Measurements from ENCODE around the gene PFDN1.

The PFDN1 gene

DNA sequence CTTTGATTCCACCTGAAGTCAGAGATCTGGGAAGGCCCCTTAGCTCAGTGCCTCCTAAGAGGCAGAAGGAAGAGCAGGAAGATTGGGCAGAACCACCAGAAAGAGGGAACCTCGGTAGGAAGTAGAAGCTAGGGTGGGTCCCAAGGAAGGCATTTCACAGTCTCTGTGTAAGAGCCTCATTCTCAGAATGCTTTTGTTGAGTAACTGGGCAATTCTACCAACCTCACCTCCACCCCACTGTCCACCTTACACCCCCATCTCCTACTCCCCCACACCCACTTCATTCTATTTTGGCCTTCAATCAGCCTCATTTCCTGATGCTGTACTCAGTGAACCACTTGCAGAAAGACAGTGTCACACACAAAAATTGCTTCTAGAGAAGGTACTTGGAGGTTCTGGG lies 40.0 kb upstream of the PFDN1 start:
- no peaks in the 10 kb centered on the region for H3K36me3 ChIP-seq (ENCODE audit: control insufficient read depth, insufficient read depth, low read length)
- no peaks in the 10 kb centered on the region for H3K9me3 ChIP-seq (ENCODE audit: control insufficient read depth, low read length)
- no peak overlapping the region for H3K4me3 ChIP-seq (ENCODE audit: insufficient read depth, low read depth, low read length)
- no peak overlapping the region for H3K27ac ChIP-seq (ENCODE audit: insufficient read depth, low read depth, low read length, poor library complexity, severe bottlenecking)
- H3K27me3 ChIP-seq (ENCODE audit: control insufficient read depth, insufficient read depth, low read length, poor library complexity, severe bottlenecking), result peaks cover 18% of the 10 kb centered on the region
- peaks cover 6% of the 10 kb centered on the region for H3K4me1 ChIP-seq (ENCODE audit: control insufficient read depth, insufficient read depth, low read length)
- WGBS, 2 experiments, result 82 to 86% methylated on average over 1 of the region's 1 CpG

DNA sequence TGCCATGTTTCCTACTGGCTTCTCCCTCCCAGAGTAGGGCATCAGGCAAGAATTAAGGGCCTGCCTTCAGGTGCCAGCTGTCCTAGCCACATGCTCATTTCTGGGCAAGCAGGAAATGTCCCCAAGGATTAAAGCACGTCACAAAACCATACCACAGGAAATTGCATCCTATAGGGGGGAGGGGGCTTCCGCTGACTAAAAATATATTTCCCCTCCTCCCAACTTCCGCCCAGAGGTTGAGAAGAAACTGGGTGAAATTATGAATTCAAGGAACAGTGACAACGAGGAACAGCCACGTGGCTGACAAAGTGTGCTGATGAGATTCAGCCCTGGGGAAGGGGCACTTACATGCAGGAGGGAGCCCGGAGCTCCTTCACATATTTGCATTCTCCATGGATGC lies 39.4 kb upstream of the PFDN1 start:
- H3K27ac ChIP-seq (ENCODE audit: insufficient read depth, low read depth, low read length, poor library complexity, severe bottlenecking), result no peak overlapping the region
- H3K27me3 ChIP-seq (ENCODE audit: control insufficient read depth, insufficient read depth, low read length, poor library complexity, severe bottlenecking), result peaks cover 18% of the 10 kb centered on the region
- no peaks in the 10 kb centered on the region for H3K36me3 ChIP-seq (ENCODE audit: control insufficient read depth, insufficient read depth, low read length)
- no peak overlapping the region for H3K4me3 ChIP-seq (ENCODE audit: insufficient read depth, low read depth, low read length)
- H3K4me1 ChIP-seq (ENCODE audit: control insufficient read depth, insufficient read depth, low read length), result peaks cover 6% of the 10 kb centered on the region
- no peaks in the 10 kb centered on the region for H3K9me3 ChIP-seq (ENCODE audit: control insufficient read depth, low read length)
- 87% methylated on average over 4 to 5 of the region's 6 CpGs for WGBS, 2 experiments

GRCh38 chr5:140341591-140341990 lies 38.7 kb upstream of the PFDN1 start:
- WGBS, 2 experiments, result 94% methylated on average over 5 of the region's 5 CpGs
- Histone ChIP-seq H3K4me3 (ENCODE audit: insufficient read depth, low read depth, low read length) (no peak overlapping the region), H3K9me3 (ENCODE audit: control insufficient read depth, low read length) (no peaks in the 10 kb centered on the region), H3K4me1 (ENCODE audit: control insufficient read depth, insufficient read depth, low read length) (peaks cover 6% of the 10 kb centered on the region), H3K36me3 (ENCODE audit: control insufficient read depth, insufficient read depth, low read length) (no peaks in the 10 kb centered on the region), H3K27me3 (ENCODE audit: control insufficient read depth, insufficient read depth, low read length, poor library complexity, severe bottlenecking) (peaks cover 18% of the 10 kb centered on the region), H3K27ac (ENCODE audit: insufficient read depth, low read depth, low read length, poor library complexity, severe bottlenecking) (no peak overlapping the region)

DNA sequence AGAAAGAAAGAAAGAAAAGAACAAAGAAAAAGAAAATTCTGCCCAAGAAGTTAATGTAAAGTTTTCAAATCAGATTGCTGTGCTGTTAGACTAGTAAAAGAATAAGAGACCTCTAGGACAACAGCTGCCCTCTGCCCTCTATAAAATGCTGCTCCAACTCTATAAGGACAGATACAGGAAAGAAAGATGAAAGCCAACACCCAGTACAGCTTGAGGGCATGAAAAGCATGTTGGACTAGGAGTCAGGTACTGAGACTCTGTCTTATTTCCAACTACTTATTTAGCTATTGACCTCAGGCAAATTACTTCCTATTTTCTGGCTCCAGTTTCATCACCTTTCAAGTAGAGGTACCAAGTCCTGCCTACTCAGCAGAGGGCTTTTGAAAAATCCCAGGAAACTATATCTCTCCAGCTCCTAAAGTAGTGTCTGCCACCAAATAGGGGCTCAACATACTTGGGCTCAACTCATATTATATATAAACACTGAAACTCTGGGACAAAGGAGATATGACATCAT lies 37.8 kb upstream of the PFDN1 start:
- Histone ChIP-seq H3K4me1 (ENCODE audit: control insufficient read depth, insufficient read depth, low read length) (peaks cover 5% of the 10 kb centered on the region), H3K27me3 (ENCODE audit: control insufficient read depth, insufficient read depth, low read length, poor library complexity, severe bottlenecking) (peaks cover 15% of the 10 kb centered on the region), H3K27ac (ENCODE audit: insufficient read depth, low read depth, low read length, poor library complexity, severe bottlenecking) (no peak overlapping the region), H3K36me3 (ENCODE audit: control insufficient read depth, insufficient read depth, low read length) (no peaks in the 10 kb centered on the region), H3K9me3 (ENCODE audit: control insufficient read depth, low read length) (no peaks in the 10 kb centered on the region), H3K4me3 (ENCODE audit: insufficient read depth, low read depth, low read length) (no peak overlapping the region)

DNA sequence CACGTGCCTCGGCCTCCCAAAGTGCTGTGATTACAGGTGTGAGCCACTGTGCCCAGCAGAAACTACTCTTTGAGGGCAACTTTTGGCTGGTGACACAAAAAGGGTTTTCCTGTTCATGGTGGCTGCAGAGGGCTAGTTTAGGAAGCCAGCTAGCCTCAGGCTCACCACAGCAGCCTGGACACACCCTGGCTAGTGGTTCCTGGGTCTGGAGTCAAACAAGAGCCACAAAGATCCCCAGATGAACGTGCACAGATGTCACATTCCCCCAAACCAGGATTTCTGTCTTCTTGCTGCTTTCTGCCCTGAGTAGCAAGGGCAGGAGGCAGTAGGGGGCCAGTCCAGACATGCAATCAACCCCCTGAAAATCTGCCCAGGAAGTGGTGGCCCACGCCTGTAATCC lies 36.7 kb upstream of the PFDN1 start:
- Histone ChIP-seq H3K27ac (ENCODE audit: insufficient read depth, low read depth, low read length, poor library complexity, severe bottlenecking) (no peak overlapping the region), H3K4me3 (ENCODE audit: insufficient read depth, low read depth, low read length) (no peak overlapping the region), H3K36me3 (ENCODE audit: control insufficient read depth, insufficient read depth, low read length) (no peaks in the 10 kb centered on the region), H3K27me3 (ENCODE audit: control insufficient read depth, insufficient read depth, low read length, poor library complexity, severe bottlenecking) (peaks cover 5% of the 10 kb centered on the region), H3K4me1 (ENCODE audit: control insufficient read depth, insufficient read depth, low read length) (no peaks in the 10 kb centered on the region), H3K9me3 (ENCODE audit: control insufficient read depth, low read length) (no peaks in the 10 kb centered on the region)
- WGBS, 2 experiments, result 88 to 89% methylated on average over 4 of the region's 4 CpGs

DNA sequence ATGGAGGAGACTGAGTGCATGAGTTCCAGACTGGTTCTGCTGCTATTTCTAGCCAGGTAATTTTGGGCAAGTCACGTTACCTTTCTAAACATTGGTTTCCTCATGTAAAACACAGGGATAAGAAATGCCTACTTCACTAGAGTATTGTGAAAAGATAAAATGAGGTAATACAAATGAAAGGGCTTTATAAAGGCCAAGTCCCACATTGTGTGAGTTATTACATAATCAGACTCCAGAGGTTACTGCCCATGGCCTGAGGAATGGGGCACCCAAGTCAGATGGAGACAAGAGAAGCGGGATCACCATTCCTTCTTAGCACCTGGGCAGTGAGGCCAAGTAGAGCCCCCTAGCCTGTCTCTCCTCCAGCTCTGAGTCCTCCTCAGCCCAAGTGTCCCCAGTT lies 36.0 kb upstream of the PFDN1 start:
- 96% methylated on average over 2 of the region's 2 CpGs for WGBS, 2 experiments
- no peak overlapping the region for H3K27ac ChIP-seq (ENCODE audit: insufficient read depth, low read depth, low read length, poor library complexity, severe bottlenecking)
- H3K36me3 ChIP-seq (ENCODE audit: control insufficient read depth, insufficient read depth, low read length), result no peaks in the 10 kb centered on the region
- no peak overlapping the region for H3K4me3 ChIP-seq (ENCODE audit: insufficient read depth, low read depth, low read length)
- H3K4me1 ChIP-seq (ENCODE audit: control insufficient read depth, insufficient read depth, low read length), result no peaks in the 10 kb centered on the region
- H3K9me3 ChIP-seq (ENCODE audit: control insufficient read depth, low read length), result no peaks in the 10 kb centered on the region
- no peaks in the 10 kb centered on the region for H3K27me3 ChIP-seq (ENCODE audit: control insufficient read depth, insufficient read depth, low read length, poor library complexity, severe bottlenecking)

DNA sequence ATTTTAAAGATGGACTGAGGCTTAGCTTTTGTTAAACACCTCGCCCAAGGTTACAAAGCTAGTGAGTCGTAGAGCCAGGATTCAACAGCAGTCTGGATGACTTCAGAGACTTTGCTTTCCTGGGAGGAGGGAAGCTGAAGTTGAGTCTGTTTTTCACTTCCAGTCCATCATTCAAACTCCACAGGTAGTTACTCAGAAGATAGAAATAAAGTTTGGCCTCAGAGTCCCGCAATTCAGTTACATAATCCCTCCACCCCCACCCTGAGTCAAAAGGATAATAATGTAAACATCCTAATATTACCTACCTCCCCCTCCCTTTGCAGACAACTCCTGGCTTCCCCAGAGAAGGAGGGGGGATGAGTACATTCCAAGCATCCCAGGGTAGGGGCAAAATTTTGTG lies 35.4 kb upstream of the PFDN1 start:
- 85 to 89% methylated on average over 3 of the region's 3 CpGs for WGBS, 2 experiments
- H3K27me3 ChIP-seq (ENCODE audit: control insufficient read depth, insufficient read depth, low read length, poor library complexity, severe bottlenecking), result no peaks in the 10 kb centered on the region
- H3K4me3 ChIP-seq (ENCODE audit: insufficient read depth, low read depth, low read length), result no peak overlapping the region
- no peaks in the 10 kb centered on the region for H3K36me3 ChIP-seq (ENCODE audit: control insufficient read depth, insufficient read depth, low read length)
- no peaks in the 10 kb centered on the region for H3K4me1 ChIP-seq (ENCODE audit: control insufficient read depth, insufficient read depth, low read length)
- H3K9me3 ChIP-seq (ENCODE audit: control insufficient read depth, low read length), result no peaks in the 10 kb centered on the region
- no peak overlapping the region for H3K27ac ChIP-seq (ENCODE audit: insufficient read depth, low read depth, low read length, poor library complexity, severe bottlenecking)

DNA sequence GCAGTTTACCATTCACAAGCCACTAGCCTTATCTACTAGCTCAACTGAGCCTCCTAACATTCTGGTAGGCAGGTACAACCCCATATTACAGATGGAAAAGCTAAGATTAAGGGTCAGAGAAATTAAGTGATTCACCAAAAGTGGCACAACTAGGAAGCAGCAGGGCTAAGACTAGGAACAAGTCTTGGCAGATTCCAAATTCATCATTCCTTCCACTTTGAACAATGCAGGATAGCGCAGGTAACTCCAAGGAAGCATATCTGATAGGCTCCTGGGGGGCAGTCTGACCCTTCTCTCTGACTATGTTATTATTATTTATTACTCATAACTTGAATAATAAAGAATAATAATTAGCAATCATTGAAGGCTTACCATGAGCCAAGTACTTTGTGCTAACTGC lies 35.0 kb upstream of the PFDN1 start:
- no peaks in the 10 kb centered on the region for H3K27me3 ChIP-seq (ENCODE audit: control insufficient read depth, insufficient read depth, low read length, poor library complexity, severe bottlenecking)
- no peak overlapping the region for H3K27ac ChIP-seq (ENCODE audit: insufficient read depth, low read depth, low read length, poor library complexity, severe bottlenecking)
- WGBS, 2 experiments, result 91 to 92% methylated on average over 1 of the region's 1 CpG
- no peaks in the 10 kb centered on the region for H3K36me3 ChIP-seq (ENCODE audit: control insufficient read depth, insufficient read depth, low read length)
- no peak overlapping the region for H3K4me3 ChIP-seq (ENCODE audit: insufficient read depth, low read depth, low read length)
- no peaks in the 10 kb centered on the region for H3K4me1 ChIP-seq (ENCODE audit: control insufficient read depth, insufficient read depth, low read length)
- no peaks in the 10 kb centered on the region for H3K9me3 ChIP-seq (ENCODE audit: control insufficient read depth, low read length)

GRCh38 chr5:140336388-140336787 lies 33.5 kb upstream of the PFDN1 start:
- no peaks in the 10 kb centered on the region for H3K9me3 ChIP-seq (ENCODE audit: control insufficient read depth, low read length)
- 88% methylated on average over 5 of the region's 5 CpGs for WGBS, 2 experiments
- H3K27me3 ChIP-seq (ENCODE audit: control insufficient read depth, insufficient read depth, low read length, poor library complexity, severe bottlenecking), result no peaks in the 10 kb centered on the region
- no peak overlapping the region for H3K4me3 ChIP-seq (ENCODE audit: insufficient read depth, low read depth, low read length)
- no peaks in the 10 kb centered on the region for H3K4me1 ChIP-seq (ENCODE audit: control insufficient read depth, insufficient read depth, low read length)
- H3K27ac ChIP-seq (ENCODE audit: insufficient read depth, low read depth, low read length, poor library complexity, severe bottlenecking), result no peak overlapping the region
- no peaks in the 10 kb centered on the region for H3K36me3 ChIP-seq (ENCODE audit: control insufficient read depth, insufficient read depth, low read length)

- Histone ChIP-seq H3K27me3 (ENCODE audit: control insufficient read depth, insufficient read depth, low read length, poor library complexity, severe bottlenecking) (no peaks in the 10 kb centered on the region), H3K27ac (ENCODE audit: insufficient read depth, low read depth, low read length, poor library complexity, severe bottlenecking) (no peak overlapping the region), H3K9me3 (ENCODE audit: control insufficient read depth, low read length) (no peaks in the 10 kb centered on the region), H3K4me3 (ENCODE audit: insufficient read depth, low read depth, low read length) (no peak overlapping the region), H3K4me1 (ENCODE audit: control insufficient read depth, insufficient read depth, low read length) (peaks cover 8% of the 10 kb centered on the region), H3K36me3 (ENCODE audit: control insufficient read depth, insufficient read depth, low read length) (no peaks in the 10 kb centered on the region)
- WGBS, 2 experiments, result 89 to 96% methylated on average over 1 of the region's 1 CpG
Measured at GRCh38 chr5:140331638-140332037, 28.7 kb upstream of the PFDN1 start.
